Left kidney (tissue), 8 donors: ENCODE measurements around the gene CCSAP. TPM values are rescaled to one million over a fixed set of nuclear protein-coding genes. Genes with fewer than 3 reads are reported as not detected.
"Not testable (repeated sequence)": the region's sequence is repeated elsewhere in the genome, so short reads cannot be mapped to it uniquely, and the experiment has no call there.

ENCODE experiments used
- DNase-seq: peaks from one replicate; pipeline ENCODE4 v3.0.0-alpha.2; 2013
- long read RNA-seq, 8 donors: transcript quantifications; one replicate each; lab custom pipeline, GENCODE V29; 2026
- polyA plus RNA-seq: library from polyadenylated mRNA; unstranded; fragments of 120-200 nt; gene quantifications from one replicate; pipeline ENCODE4 v1.2.1, GENCODE V29; 2013; ENCODE audit not compliant: insufficient read length

Gene CCSAP, protein sequence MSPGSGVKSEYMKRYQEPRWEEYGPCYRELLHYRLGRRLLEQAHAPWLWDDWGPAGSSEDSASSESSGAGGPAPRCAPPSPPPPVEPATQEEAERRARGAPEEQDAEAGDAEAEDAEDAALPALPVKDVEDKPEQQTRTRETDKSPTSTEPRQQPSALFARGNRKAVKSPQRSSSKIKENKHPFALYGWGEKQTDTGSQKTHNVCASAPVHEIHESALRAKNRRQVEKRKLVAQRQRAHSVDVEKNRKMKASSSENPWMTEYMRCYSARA
- polyA plus RNA-seq, result 11.2 TPM
- long read RNA-seq, donor 1, full-length matches to known transcripts, result 4 of 4 reads
- long read RNA-seq, donor 1, partial matches to known transcripts, result 0 of 4 reads
- long read RNA-seq, donor 1, other reads (novel, unspliced or antisense), result 0 of 4 reads
- long read RNA-seq, donor 2, full-length matches to known transcripts, result 2 of 2 reads
- long read RNA-seq, donor 2, partial matches to known transcripts, result 0 of 2 reads
- long read RNA-seq, donor 2, other reads (novel, unspliced or antisense), result 0 of 2 reads
- long read RNA-seq, donor 3, full-length matches to known transcripts, result 1 of 1 reads
- long read RNA-seq, donor 3, partial matches to known transcripts, result 0 of 1 reads
- long read RNA-seq, donor 3, other reads (novel, unspliced or antisense), result 0 of 1 reads
- long read RNA-seq, donor 4, result 0 reads
- long read RNA-seq, donor 5, full-length matches to known transcripts, result 2 of 2 reads
- long read RNA-seq, donor 5, partial matches to known transcripts, result 0 of 2 reads
- long read RNA-seq, donor 5, other reads (novel, unspliced or antisense), result 0 of 2 reads
- long read RNA-seq, donor 6, full-length matches to known transcripts, result 3 of 3 reads
- long read RNA-seq, donor 6, partial matches to known transcripts, result 0 of 3 reads
- long read RNA-seq, donor 6, other reads (novel, unspliced or antisense), result 0 of 3 reads
- long read RNA-seq, donor 7, result 0 reads
- long read RNA-seq, donor 8, full-length matches to known transcripts, result 2 of 2 reads
- long read RNA-seq, donor 8, partial matches to known transcripts, result 0 of 2 reads
- long read RNA-seq, donor 8, other reads (novel, unspliced or antisense), result 0 of 2 reads

- DNase-seq, result peak; percentile 35
Measured at GRCh38 chr1:229342656-229343569, at the start of gene CCSAP. TSS of gene CCSAP (minus strand) at chr1:229343047. CDS start at chr1:229342465, 582 bp downstream.

DNA sequence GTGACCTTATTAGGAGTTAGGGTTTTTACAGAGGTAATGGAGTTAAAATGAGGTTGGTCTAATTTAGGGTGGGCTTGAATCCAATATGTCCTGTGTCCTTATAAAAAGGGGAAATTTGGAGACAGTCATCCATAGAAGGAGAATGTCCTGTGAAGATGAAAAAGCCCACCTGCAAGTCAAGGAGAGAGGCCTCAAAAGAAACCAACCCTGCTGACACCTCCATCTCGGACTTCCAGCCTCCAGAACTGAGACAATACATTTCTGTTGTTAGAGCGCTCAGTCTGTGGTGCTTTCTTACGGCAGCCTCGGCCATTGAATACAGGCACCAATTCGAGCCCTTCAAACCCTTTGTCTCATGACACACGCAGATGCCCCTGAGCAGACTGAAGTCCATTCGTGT is 47.3 kb upstream of the CCSAP start:
- DNase-seq, result no peak

DNA sequence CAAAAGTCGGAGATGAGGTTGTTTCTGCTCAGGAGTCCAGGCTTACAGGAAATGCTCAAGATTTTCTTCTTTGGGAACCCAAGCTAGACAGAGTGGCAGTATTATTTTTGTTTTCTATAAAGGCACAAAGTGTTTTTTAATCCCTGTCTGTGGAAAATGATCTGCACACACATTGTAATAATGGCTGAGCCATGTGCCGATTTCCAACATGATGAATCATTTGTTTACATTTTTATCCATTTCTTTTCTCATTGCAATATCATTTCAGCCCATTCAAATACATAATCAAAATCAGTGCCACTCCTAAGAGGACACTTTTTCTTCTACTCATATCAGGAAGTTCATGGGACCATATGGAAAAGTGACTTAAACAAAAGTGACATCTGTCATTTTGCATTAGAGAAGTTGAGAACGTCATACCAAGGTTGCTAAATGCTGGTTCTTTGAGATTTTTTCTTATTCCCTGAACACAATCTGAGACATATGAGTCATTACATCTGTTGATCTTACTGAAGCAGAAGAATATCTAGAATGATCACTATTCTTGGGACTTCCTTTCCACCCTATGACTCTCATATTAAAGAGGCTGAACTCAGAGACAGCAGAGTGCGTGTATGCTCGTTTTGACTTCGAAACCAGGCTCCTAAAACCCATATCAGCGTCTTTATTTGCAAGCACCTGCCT is 46.2 kb upstream of the CCSAP start:
- no peak for DNase-seq

DNA sequence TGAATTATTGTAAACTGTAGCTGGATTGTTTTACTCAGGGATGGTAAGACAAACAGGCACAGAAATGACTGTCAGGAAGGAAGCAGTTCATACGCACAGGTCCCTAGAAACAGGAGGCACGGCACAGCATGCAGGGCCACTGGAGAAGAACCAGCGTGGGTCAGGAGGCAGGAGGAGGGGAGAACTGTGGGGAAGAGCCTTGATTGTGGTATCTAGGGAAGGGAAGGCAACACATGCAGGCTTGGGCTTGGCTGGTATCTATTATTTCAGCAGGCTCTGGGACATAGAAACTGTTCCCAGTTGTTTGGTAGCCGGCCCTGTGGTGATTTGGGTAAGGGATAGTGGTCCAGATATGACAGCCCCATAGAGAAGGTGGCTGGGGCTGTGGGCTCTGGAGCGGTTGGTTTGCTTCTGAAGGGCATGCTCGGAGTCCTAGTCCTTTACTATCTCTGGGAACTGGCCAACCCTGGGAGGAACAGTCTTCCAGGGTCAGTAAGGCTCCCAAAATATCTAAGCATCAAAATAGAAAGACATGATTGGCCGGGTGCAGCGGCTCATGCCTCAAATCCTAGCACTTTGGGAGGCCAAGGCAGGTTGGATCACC is 43.1 kb upstream of the CCSAP start:
- no peak for DNase-seq

DNA sequence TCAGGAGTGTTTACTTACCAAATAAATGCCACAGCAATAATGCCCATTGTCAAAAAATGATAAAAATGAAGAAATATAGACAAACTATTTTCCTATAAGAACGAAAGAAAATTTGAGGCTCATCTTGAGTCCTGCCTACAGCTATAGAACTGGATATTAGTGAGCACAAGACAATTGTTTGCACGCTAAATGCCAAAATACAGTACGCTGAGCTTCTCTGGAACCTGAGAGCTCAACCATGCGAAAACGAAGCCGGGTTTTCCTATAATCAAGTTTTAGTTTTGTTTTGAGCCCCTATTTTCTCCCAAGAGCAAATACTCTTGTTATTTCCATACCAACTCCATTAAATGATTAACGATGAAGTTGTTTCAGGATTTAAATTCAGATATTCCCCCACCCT is 42.0 kb upstream of the CCSAP start:
- no peak for DNase-seq

DNA sequence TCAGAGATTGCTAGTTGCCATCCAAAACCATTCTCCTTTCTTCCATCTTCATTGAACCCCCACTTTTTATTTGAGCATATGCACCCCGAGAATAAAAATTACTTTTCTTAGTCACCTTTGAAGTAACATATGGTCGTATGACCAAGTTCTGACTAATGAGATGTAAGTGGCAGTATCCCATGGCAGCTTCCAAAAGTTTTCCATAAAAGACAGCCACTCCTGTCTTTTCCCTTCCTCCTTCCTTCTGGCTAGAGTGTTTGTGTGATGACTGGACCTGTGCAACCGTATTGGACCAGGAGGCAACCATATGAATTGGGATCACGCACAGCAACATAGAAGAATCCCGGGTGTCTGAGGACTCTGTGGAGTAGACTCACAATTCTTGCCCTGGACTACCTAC is 41.1 kb upstream of the CCSAP start:
- DNase-seq, result no peak

- no peak for DNase-seq
Measured at GRCh38 chr1:229383188-229383587, 40.3 kb upstream of the CCSAP start.

GRCh38 chr1:229381234-229381633 is 38.4 kb upstream of the CCSAP start:
- DNase-seq, result peak; percentile 13

DNA sequence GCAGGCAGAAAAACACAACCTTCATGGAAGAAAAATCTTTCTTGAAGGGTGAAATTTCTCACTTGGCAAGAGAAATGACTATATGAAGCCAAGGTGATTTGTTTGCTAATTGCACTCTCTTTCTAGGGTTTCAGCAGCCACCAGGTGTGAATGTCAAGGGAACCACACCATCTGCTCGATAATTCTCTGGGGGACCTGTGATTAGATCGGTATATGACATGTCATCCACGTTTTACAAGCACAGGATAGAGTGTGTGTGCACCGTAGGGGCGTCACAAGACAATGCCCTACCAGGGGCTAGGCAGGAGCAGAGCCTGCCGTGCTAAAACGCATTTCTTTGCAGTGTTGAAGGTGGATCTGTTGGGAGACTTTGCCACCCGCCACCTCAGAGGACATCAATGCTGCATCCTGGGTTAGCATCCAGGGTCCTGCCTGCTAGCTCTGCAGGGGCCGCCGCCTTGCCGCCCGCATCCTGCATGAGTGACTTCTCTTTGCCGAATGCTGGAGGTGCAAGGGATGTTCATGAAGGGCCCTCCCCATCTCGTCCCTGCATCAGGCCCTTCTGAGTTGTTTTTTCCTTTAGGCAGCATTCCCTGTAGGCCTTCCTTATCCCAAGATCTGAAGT is 37.8 kb upstream of the CCSAP start:
- DNase-seq, result no peak

- no peak for DNase-seq
Measured at GRCh38 chr1:229379846-229380245, 37.0 kb upstream of the CCSAP start.

DNA sequence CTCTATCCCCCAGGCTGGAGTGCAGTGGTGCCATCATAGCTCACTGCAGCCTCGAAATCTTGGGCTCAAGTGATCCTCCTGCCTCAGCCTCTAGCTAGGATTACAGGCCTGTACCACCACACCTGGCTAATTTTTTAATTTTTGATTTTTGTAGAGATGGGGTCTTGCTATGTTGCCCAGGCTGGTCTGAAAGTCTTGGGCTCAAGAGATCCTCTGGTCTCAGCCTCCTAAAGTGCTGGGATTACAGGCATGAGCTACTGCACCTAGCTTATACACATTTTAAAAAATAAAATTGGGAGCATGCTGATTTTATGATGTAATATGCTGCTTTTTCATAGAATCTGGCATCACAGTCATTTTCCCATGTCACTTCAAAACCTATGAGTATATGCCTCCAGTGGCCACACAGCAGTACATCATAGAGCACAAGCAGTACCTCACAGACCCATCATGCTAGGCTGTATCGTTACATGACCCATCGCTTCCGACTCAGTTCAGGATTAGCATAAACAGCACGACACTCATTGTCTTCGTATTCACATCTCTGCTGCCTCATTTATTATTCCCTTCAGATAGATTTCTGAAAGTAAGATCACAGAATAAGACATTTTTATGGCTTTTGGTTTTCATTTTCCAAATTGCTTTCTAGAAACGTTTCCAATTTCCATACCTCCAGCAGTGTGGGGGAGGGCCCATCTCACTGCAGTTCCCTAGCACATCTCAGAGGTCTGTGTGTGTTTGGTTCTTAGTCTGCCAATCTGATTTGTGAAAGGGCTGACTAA is 35.9 kb upstream of the CCSAP start:
- no peak for DNase-seq

DNA sequence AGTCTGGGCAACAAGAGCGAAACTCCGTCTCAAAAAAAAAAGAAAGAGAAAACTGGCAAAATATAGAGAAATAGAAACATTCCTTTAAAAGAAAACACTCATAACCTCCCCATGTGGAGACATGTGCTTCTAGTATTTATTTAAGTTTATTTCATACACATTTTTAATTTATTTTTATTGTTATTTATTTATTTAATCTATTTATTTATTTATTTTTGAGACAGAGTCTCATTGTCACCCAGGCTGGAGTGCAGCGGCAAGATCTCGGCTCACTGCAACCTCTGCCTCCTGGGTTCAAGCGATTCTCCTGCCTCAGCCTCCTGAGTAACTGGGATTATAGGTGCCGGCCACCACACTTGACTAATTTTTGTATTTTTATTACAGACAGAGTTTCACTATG is 35.2 kb upstream of the CCSAP start:
- not testable (repeated sequence) for DNase-seq

GRCh38 chr1:229377429-229377828 is 34.6 kb upstream of the CCSAP start:
- DNase-seq, result no peak

GRCh38 chr1:229376521-229376920 is 33.7 kb upstream of the CCSAP start:
- DNase-seq, result no peak

GRCh38 chr1:229374485-229374884 is 31.6 kb upstream of the CCSAP start:
- DNase-seq, result no peak

DNA sequence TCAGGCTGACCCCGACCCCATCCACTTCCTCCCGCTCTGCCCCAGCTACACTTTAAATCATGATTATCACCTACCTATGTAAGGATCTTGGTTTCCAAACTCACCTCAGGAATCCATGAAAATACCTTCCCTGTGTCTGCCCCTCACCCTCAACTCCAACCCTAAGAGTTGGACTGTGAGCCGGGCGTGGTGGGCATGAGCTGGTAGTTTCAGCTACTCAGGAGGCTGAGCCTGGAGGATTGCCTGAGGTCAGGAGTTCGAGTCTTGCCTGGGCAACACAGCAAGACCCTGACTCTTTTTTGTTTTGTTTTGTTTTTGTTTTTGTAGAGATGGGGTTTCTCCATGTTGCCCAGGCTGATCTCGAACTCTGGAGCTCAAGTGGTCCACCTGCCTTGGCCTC is 30.5 kb upstream of the CCSAP start:
- no peak for DNase-seq

GRCh38 chr1:229372251-229372650 is 29.4 kb upstream of the CCSAP start:
- DNase-seq, result no peak

DNA sequence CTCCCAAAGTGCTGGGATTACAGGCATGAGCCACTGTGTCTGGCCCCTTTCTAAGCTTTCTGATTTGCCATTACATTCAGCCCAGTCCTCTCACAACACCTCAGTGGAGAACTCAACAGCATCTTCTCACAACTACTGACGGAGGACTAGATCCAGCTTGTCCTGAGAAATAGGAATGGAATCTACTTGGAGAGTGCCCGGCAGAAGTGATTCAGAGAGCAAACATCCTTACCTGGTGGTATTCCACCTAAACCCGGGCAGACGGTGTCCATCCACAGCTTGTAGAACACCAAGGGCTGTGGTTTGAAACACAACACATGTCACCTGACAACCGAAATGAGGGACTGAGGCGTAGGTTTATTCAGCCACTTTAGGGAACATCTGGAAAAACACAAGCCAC is 28.8 kb upstream of the CCSAP start:
- no peak for DNase-seq

DNA sequence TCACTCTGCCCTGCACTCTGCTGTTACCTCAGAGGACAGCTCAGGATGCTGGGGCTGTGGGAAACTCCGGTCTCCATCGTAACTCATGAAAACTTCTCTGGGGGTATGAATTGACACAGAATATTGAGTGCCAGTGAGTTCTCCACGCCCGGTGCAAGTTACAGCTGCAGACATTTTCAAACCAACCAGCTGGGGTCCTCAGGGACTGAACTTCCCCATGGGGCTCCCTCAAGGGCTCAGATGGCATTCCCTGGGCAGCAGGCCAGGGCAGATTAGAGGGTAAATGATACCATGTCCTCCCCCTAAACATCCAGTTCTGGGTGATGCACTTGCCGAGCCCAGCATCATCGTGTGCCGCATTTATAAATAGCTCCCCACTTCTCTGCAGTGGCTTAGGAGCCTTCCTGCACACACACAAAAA is 27.8 kb upstream of the CCSAP start:
- peak; percentile 28 for DNase-seq
